ENCODE measurements around the gene ABCA4. TPM values are rescaled to one million over a fixed set of nuclear protein-coding genes. Genes with fewer than 3 reads are reported as not detected.

Gene ABCA4
- total RNA-seq, 4 donors from 2014 or later: 0.49 to 2.0 (median 1.0) TPM; not detected in 1

- DNase-seq: no peak
- Histone ChIP-seq H3K27ac (peak overlapping the region; percentile 78 to 88), H3K9me3 (no peaks in the 10 kb centered on the region), H3K27me3 (no peaks in the 10 kb centered on the region), H3K4me3 (no peak overlapping the region), H3K36me3 (no peaks in the 10 kb centered on the region), H3K4me1 (peaks cover 15 to 19% of the 10 kb centered on the region in 2 donors)
- intact Hi-C loops (cut with DNase I; ENCODE audit: low total_unique reads): no loop called here
- TF ChIP-seq, protein P1, sequence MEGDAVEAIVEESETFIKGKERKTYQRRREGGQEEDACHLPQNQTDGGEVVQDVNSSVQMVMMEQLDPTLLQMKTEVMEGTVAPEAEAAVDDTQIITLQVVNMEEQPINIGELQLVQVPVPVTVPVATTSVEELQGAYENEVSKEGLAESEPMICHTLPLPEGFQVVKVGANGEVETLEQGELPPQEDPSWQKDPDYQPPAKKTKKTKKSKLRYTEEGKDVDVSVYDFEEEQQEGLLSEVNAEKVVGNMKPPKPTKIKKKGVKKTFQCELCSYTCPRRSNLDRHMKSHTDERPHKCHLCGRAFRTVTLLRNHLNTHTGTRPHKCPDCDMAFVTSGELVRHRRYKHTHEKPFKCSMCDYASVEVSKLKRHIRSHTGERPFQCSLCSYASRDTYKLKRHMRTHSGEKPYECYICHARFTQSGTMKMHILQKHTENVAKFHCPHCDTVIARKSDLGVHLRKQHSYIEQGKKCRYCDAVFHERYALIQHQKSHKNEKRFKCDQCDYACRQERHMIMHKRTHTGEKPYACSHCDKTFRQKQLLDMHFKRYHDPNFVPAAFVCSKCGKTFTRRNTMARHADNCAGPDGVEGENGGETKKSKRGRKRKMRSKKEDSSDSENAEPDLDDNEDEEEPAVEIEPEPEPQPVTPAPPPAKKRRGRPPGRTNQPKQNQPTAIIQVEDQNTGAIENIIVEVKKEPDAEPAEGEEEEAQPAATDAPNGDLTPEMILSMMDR (IDR thresholded peaks at IDR 0.05): no peak
- TF ChIP-seq POLR2A (IDR thresholded peaks at IDR 0.05): no peak
Measured at GRCh38 chr1:94093996-94094395, 27.0 kb downstream of the ABCA4 start.

GRCh38 chr1:94093396-94093795 lies 27.6 kb downstream of the ABCA4 start:
- Histone ChIP-seq H3K9me3 (no peaks in the 10 kb centered on the region), H3K4me1 (peaks cover 15 to 19% of the 10 kb centered on the region in 2 donors), H3K27ac (peak overlapping the region; percentile 78 to 88), H3K4me3 (no peak overlapping the region), H3K36me3 (no peaks in the 10 kb centered on the region), H3K27me3 (no peaks in the 10 kb centered on the region)
- no peak for DNase-seq
- intact Hi-C loops (cut with DNase I; ENCODE audit: low total_unique reads): no loop called here
- TF ChIP-seq, protein P1 (IDR thresholded peaks at IDR 0.05): no peak
- no peak for TF ChIP-seq POLR2A (IDR thresholded peaks at IDR 0.05)

- Histone ChIP-seq H3K9me3 (no peaks in the 10 kb centered on the region), H3K4me3 (no peak overlapping the region), H3K4me1 (peaks cover 15 to 19% of the 10 kb centered on the region in 2 donors), H3K27me3 (no peaks in the 10 kb centered on the region), H3K36me3 (no peaks in the 10 kb centered on the region), H3K27ac (peak overlapping the region; percentile 78 to 88)
- DNase-seq: peak in 1 of 2 donors; percentile 64
- no peak for TF ChIP-seq POLR2A (IDR thresholded peaks at IDR 0.05)
- TF ChIP-seq, protein P1 (IDR thresholded peaks at IDR 0.05): no peak
- intact Hi-C loops (cut with DNase I; ENCODE audit: low total_unique reads): no loop called here
Measured at GRCh38 chr1:94092210-94092613, 28.7 kb downstream of the ABCA4 start.

DNA sequence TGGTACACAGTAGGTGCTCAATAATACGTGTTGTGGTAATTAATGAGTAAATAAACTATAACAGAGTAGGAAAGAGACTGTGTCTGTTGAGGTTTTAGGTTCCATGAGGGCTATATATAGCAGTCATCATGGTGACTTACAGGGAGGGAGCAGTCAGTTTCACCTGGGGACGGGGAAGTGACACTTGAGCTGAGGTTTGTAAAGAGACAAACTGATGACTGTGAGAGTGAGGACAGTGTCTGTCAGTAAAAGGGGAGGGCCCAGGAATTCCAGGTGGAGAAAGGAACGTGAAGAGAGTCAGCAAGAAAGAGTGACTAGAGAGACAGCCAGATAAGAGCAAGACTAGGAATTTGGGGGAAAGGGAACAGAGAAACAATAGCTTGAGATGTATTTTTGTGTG lies 30.2 kb downstream of the ABCA4 start:
- H3K4me1 ChIP-seq: peaks cover 10 to 19% of the 10 kb centered on the region in 2 donors
- TF ChIP-seq POLR2A (IDR thresholded peaks at IDR 0.05): no peak
- TF ChIP-seq, protein P1 (IDR thresholded peaks at IDR 0.05): no peak
- H3K27me3 ChIP-seq: no peaks in the 10 kb centered on the region
- intact Hi-C loops (cut with DNase I; ENCODE audit: low total_unique reads): no loop called here
- no peak overlapping the region for H3K4me3 ChIP-seq
- no peaks in the 10 kb centered on the region for H3K36me3 ChIP-seq
- peak overlapping the region in 1 of 2 donors; percentile 88 for H3K27ac ChIP-seq
- H3K9me3 ChIP-seq: no peaks in the 10 kb centered on the region
- DNase-seq: no peak

GRCh38 chr1:94087193-94087592 lies 33.8 kb downstream of the ABCA4 start:
- Histone ChIP-seq H3K36me3 (no peaks in the 10 kb centered on the region), H3K27me3 (no peaks in the 10 kb centered on the region), H3K4me3 (no peak overlapping the region), H3K4me1 (no peaks in the 10 kb centered on the region), H3K9me3 (no peaks in the 10 kb centered on the region), H3K27ac (no peak overlapping the region)
- DNase-seq: no peak
- no peak for TF ChIP-seq POLR2A (IDR thresholded peaks at IDR 0.05)
- TF ChIP-seq, protein P1 (IDR thresholded peaks at IDR 0.05): no peak
- intact Hi-C loops (cut with DNase I; ENCODE audit: low total_unique reads): no loop called here
